Neuron (in vitro differentiated cells): ENCODE measurements around the gene KIFC3.

Experiments
- H2AFZ ChIP-seq: one replicate; pipeline ENCODE4 v1.6.1; 2013; ENCODE audit warnings: low read depth, mild to moderate bottlenecking, inconsistent platforms, low read length, moderate library complexity
- H3K27me3 ChIP-seq: one replicate; pipeline ENCODE4 v1.6.1; 2013; ENCODE audit warnings: low read length; ENCODE audit not compliant: insufficient read depth
- H3K36me3 ChIP-seq: one replicate; pipeline ENCODE4 v1.6.1; 2013; ENCODE audit warnings: low read length; ENCODE audit not compliant: insufficient read depth
- H3K4me1 ChIP-seq: one replicate; pipeline ENCODE4 v1.6.1; 2013; ENCODE audit warnings: low read length; ENCODE audit not compliant: insufficient read depth
- H3K4me3 ChIP-seq: 2 replicates; pipeline ENCODE4 v1.5.1; 2013; ENCODE audit warnings: mild to moderate bottlenecking, low read length, moderate library complexity
- H3K9me3 ChIP-seq: one replicate; pipeline ENCODE4 v1.6.1; 2013; ENCODE audit warnings: low read length

Gene KIFC3

DNA sequence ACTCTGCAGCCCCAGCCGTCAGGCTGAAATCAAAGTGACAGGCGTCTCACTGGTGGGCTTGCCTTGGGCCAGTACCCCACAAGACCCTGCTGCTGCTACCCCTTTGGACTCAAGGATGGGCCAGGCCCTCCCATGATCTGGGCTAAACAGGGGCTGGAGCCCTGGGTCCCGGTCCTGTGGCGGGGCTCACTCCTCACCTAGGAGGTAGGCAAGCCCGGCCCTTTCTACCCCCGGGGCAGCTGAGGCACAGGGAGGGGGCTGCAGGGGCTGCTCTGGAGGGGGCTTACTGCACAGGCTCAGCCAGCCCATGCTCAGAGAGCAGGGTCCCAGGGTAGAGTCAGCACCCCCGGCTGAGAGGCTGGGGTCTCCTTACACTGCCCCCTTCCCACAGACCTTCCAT lies 43.2 kb downstream of the KIFC3 start:
- Histone ChIP-seq H3K4me1 (no peaks in the 10 kb centered on the region), H3K27me3 (no peaks in the 10 kb centered on the region), H3K36me3 (peaks cover 12% of the 10 kb centered on the region), H3K4me3 (no peak overlapping the region), H2AFZ (no peak overlapping the region), H3K9me3 (no peaks in the 10 kb centered on the region)

DNA sequence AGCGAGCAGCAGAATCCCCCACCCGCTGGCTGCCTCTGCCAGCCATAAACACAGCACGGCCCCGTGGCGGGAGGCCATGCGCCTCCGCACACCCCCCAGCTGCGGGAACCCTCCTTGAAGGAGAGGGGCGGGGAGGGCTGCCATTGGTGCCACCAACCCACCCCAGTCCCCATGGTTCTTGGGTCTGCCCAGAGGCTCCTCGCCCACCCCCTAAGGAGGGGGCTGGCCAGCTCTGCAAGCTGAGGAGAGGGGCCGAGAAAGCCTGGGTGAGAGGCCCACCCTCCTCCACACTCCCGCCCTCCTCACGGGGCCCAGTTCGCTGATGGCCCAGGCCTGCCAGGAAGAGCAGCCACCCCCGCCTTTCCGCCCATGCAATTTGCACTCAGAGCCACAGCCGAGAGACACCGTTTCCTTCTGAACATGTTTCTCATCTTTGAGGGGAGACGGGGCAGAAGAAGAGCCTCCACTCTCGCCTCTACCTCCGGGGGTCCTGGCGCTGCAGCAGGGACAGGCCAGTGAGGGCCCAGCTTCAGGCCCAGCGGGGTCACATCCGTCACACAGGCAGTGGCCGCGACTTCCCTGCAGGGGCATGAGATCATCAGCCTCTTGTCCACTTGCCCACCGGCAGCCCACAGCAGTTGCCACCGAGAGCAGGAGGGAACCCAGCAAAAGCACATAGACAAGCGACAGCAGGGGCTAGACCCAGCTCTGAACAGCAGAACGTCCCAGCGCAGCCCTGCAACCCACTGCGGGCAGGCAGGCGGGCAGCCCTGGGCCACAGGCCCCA lies 43.8 kb downstream of the KIFC3 start:
- Histone ChIP-seq H2AFZ (no peak overlapping the region), H3K4me3 (no peak overlapping the region), H3K36me3 (peaks cover 12% of the 10 kb centered on the region), H3K27me3 (no peaks in the 10 kb centered on the region), H3K9me3 (no peaks in the 10 kb centered on the region), H3K4me1 (no peaks in the 10 kb centered on the region)

DNA sequence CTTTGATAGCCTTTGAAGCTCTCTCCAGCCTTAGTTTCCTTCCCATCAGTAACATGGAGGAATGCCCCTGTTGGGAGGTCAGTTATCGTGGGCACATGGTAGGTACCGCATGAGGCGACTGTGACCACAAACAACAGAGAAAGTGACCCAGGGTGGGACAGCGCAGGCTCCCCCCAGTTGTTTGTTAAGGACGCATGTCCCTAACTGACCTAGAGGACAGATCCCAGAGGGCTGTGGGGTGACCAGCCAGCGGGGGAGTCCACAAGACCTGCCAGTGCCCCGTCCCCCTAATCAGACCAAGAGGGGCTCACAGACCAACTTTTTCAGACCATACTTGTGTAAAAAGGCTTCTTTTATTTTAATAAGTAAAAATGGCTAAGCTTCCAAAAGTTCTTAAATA lies 44.4 kb downstream of the KIFC3 start:
- H3K9me3 ChIP-seq, result no peaks in the 10 kb centered on the region
- H3K36me3 ChIP-seq, result peaks cover 18% of the 10 kb centered on the region
- no peak overlapping the region for H3K4me3 ChIP-seq
- no peaks in the 10 kb centered on the region for H3K4me1 ChIP-seq
- H2AFZ ChIP-seq, result no peak overlapping the region
- no peaks in the 10 kb centered on the region for H3K27me3 ChIP-seq

DNA sequence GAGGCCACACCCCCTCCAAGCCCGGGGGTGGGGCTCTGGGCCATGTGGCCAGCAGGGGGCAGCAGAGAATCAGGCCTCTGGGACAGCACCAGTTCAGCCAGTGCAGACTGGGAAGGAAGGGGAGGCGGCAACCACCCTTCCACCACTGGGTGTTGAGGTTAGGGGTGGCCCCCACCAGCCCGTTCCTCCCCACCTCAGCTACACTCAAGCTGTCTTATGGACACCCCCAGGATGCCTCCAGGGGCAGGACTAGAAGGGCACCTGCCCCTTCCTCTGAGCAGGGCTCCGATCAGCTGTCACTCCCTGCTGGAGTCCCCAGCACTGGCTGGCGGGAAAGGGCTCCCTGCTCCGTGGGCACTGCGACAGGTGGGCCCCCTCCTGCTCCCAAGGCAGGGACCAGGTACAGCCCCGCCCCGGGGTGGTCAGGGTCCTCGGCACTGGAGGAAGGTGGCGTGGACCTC lies 44.9 kb downstream of the KIFC3 start:
- Histone ChIP-seq H3K4me3 (no peak overlapping the region), H3K9me3 (no peaks in the 10 kb centered on the region), H3K27me3 (no peaks in the 10 kb centered on the region), H2AFZ (no peak overlapping the region), H3K4me1 (no peaks in the 10 kb centered on the region), H3K36me3 (peaks cover 22% of the 10 kb centered on the region)

DNA sequence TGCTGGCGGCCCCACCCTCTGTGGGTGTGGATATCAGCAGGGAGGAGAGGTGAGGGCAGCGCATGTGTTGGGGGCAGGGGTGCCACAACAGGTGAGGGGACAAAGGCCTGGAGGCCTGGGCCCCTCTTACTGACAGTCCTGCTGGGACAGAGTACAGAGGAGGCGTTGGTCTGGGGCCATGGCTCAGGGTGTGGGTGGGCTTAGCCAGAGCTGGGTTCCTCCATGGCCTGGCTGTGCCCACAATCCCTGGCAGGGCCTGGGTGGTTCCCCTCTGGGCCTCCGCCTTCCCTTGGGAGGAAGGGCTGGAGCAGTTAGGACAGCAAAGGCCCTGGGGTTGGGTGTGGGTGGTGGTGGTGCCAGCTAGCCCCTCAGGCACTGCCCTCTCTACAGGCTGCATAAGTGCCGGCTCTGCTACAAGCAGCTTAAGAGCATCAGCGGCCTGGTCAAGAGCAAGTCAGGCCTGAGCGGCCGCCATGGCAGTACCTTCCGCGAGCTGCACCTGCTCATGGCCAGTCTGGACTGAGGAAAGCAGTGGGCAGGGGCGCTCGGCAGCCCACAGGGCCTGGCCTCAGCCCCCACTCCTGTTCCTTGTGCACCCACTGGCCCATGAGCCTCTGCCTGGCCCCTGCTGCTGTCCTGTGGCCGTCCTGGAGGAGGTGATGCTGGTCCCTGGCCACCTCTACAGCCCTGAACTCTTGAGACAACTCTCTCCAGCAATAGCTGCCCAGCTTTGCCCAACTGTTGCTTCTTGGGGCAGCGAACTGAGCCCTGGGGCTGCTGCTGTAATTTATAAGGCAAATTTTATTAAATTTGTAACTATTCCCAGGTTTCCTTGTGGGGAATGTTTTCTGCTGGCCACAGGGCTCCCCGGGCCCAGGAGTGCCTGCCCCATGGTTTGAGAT lies 45.6 kb downstream of the KIFC3 start:
- Histone ChIP-seq H2AFZ (no peak overlapping the region), H3K4me3 (no peak overlapping the region), H3K9me3 (no peaks in the 10 kb centered on the region), H3K27me3 (no peaks in the 10 kb centered on the region), H3K36me3 (peaks cover 29% of the 10 kb centered on the region), H3K4me1 (no peaks in the 10 kb centered on the region)

DNA sequence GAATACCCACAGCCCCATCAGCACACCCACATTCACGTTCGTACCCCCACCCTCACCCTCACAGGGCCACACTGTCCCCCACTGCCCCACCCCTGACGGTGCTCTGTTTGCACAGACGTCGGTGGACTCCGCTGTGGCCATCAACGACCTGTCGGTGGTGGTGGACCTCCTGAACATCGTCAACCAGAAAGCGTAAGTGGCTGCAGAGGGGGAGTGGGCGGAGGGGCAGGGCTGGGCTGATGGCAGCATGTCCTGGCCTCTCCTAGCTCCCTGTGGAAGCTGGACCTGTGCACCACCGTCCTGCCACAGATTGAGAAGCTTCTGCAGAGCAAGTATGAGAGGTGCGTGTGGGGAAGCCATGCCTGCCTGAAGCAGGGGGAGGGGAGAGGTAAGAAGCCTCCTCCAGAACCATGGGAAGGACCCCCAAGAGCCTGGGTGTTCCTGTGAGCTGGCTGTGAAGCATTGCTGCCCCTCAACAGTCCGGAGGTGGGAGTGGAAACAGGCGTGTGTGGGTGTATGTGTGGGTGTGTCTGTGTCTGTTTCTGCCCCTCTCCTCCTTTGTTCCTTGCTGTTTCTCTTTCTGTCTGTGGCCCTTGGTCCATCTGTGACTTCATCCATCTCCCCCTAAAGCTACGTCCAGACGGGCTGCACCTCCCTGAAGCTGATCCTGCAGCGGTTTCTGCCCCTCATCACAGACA lies 46.4 kb downstream of the KIFC3 start:
- peaks cover 37% of the 10 kb centered on the region for H3K36me3 ChIP-seq
- no peaks in the 10 kb centered on the region for H3K27me3 ChIP-seq
- no peak overlapping the region for H2AFZ ChIP-seq
- H3K4me3 ChIP-seq, result no peak overlapping the region
- no peaks in the 10 kb centered on the region for H3K9me3 ChIP-seq
- H3K4me1 ChIP-seq, result no peaks in the 10 kb centered on the region

DNA sequence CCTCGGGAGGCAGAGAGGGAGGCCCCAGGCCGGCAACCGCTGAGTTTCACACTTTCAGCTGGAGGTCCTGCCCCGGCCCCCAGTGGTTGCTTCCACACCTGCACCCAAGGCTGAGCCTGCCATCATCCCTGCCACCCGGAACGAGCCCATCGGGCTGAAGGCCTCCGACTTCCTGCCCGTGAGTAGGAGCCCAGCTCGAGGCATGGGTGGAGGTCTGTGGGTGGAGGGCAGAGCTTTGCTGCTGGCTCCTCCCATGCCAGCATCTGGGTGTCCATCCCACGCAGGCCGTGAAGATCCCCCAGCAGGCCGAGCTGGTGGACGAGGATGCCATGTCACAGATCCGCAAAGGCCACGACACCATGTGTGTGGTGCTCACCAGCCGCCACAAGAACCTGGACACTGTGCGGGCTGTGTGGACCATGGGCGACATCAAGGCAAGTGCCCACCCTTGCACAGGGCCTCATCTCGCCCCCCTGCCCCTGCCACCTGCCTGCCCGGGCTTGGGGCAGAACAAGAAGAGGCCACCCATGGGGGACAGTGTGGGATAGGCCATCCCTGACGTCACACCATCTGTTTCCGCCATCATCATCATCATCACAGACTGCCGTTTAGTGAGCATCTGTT lies 47.1 kb downstream of the KIFC3 start:
- Histone ChIP-seq H3K27me3 (no peaks in the 10 kb centered on the region), H3K4me1 (no peaks in the 10 kb centered on the region), H2AFZ (no peak overlapping the region), H3K9me3 (no peaks in the 10 kb centered on the region), H3K4me3 (no peak overlapping the region), H3K36me3 (peaks cover 39% of the 10 kb centered on the region)

DNA sequence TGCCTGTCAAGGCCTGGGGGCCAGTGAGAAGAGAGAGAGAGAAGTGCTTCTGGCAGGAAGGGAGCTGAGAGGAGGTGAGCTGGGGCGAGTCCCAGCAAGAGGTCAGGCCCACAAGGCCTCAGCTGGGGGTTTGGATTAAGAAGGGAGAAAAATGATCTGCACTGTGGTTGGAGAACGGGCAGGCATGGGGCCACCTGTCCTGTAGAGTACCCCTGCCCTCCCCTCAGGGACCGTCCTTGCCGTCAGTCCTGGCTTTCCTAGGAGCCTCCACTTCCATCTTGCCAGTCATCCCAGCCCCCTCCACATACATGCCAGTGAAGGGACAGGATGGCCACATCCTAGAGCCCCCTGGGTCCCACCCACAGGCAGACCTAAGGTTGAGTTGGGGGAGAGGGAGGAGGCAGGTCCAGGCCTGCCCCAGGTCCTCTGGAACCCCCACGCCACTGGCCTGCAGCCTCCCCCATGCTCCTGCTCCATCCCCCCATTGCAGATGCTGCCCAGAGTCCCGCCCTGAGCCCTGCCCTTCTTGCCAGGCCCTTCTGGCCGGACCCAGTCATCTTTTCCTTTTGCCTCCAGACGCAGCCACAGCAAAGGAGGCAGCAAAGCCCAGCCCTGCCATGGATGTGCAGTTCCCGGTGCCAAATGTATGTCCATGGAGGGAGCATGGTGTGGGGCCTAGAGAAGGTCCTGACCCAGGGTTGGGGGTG lies 47.8 kb downstream of the KIFC3 start:
- peaks cover 42% of the 10 kb centered on the region for H3K36me3 ChIP-seq
- H3K4me3 ChIP-seq, result no peak overlapping the region

DNA sequence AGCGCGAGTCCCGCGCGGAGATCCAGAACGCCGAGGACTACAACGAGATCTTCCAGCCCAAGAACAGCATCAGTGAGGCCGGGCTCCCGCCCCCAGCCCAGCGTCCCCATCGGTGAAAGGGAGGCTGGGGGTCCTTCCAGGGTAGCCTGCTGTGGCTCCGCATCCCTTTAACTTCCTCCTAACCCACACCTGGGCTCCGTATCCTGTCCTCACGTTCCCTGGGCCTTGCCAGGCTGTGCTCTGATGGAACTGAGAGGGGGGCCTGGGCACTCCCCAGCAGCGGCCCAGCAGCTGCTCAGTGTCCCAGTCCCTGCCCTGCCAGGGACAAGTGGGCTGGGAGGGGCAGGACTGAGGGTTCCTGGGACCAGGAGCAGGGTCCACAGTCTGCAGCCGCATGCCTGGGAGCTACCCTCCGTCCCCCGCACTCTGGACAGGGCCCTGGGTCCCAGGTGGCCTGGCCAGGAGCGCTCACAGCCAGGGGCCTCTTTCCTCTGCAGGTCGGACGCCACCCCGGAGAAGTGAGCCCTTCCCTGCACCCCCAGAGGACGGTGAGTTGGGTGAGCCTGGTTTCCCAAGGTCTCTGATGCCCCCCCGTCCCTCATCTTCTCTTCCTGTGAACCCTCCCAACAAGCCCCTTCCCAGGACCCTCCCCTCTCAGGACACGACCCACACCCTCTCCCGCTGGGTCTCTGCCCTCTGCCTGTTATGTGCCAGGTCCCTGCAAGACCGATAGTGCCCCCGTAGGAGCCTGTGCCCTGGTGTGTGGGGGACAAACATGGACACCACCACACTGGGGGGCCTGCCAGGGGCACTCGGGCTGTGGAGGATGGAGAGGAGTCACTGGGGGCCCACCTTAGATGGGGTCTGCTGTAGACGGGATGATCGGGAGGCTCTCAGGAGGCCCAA lies 48.6 kb downstream of the KIFC3 start:
- Histone ChIP-seq H3K9me3 (no peaks in the 10 kb centered on the region), H3K36me3 (peaks cover 42% of the 10 kb centered on the region), H3K4me3 (no peak overlapping the region), H3K4me1 (no peaks in the 10 kb centered on the region), H2AFZ (no peak overlapping the region), H3K27me3 (no peaks in the 10 kb centered on the region)

More for the DNA sequence above, 47.8 kb downstream of the KIFC3 start:
- H3K9me3 ChIP-seq, result no peaks in the 10 kb centered on the region
- no peak overlapping the region for H2AFZ ChIP-seq
- H3K4me1 ChIP-seq, result no peaks in the 10 kb centered on the region
- no peaks in the 10 kb centered on the region for H3K27me3 ChIP-seq

DNA sequence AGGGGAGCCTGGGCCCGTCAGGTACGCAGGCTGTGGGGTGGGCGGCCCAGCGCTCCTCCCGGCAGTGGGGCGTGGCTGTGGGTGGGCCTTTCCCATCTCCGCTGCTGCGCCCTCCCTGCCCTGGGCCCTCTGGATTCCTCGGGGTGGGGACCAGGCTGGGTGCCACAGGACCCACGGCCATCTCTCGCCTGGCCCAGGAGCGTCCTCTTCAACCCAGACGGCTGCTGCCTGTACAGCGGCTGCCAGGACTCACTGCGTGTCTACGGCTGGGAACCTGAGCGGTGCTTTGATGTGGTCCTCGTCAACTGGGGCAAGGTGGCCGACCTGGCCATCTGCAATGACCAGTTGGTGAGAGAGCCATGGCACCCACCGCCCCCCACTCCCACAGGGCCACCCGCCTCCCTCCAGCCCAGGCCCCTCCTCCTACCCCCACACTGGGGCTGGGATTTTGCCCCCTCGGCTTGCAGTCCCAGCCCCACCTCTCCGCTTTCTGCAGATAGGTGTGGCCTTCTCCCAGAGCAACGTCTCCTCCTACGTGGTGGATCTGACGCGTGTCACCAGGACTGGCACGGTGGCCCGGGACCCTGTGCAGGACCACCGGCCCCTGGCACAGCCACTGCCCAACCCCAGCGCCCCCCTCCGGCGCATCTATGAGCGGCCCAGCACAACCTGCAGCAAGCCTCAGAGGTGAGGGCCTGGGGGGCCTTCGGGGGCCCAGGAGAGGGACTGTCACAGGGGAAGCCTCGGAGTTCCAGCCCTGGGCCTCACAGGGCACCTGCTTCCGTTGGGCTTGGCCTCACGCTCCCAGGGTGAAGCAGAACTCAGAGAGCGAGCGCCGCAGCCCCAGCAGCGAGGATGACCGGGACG lies 49.5 kb downstream of the KIFC3 start:
- H3K9me3 ChIP-seq, result no peaks in the 10 kb centered on the region
- no peaks in the 10 kb centered on the region for H3K27me3 ChIP-seq
- H3K4me1 ChIP-seq, result no peaks in the 10 kb centered on the region
- H3K4me3 ChIP-seq, result no peak overlapping the region
- peaks cover 44% of the 10 kb centered on the region for H3K36me3 ChIP-seq
- no peak overlapping the region for H2AFZ ChIP-seq

DNA sequence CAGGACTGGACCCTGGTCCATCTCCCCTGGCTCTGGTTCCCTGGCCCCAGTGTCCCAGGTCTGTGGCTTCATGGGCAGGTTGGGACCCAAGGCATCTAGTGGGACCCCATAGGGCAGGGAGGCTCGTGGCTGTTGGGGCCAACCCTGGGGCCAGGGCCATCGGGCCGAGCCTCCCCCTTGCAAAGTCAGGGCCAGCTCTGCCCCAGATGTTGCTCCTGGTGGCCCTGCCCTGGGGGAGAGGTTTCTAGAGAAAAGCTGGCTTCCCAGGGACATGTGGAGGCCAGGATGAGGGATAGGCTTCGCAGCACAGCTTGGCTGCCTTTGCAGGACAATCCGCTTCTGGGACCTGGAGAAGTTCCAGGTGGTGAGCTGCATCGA lies 50.1 kb downstream of the KIFC3 start:
- no peaks in the 10 kb centered on the region for H3K27me3 ChIP-seq
- H2AFZ ChIP-seq, result no peak overlapping the region
- no peaks in the 10 kb centered on the region for H3K4me1 ChIP-seq
- no peaks in the 10 kb centered on the region for H3K9me3 ChIP-seq
- peaks cover 48% of the 10 kb centered on the region for H3K36me3 ChIP-seq
- no peak overlapping the region for H3K4me3 ChIP-seq
